Epidermal melanocyte (primary cell): Measurements from ENCODE around the gene LYPD6B.

Source experiments
- DNase-seq: peaks from one replicate; pipeline ENCODE4 v3.0.0; 2011; ENCODE audit warnings: low spot score; ENCODE audit not compliant: insufficient read length

Gene LYPD6B

DNA sequence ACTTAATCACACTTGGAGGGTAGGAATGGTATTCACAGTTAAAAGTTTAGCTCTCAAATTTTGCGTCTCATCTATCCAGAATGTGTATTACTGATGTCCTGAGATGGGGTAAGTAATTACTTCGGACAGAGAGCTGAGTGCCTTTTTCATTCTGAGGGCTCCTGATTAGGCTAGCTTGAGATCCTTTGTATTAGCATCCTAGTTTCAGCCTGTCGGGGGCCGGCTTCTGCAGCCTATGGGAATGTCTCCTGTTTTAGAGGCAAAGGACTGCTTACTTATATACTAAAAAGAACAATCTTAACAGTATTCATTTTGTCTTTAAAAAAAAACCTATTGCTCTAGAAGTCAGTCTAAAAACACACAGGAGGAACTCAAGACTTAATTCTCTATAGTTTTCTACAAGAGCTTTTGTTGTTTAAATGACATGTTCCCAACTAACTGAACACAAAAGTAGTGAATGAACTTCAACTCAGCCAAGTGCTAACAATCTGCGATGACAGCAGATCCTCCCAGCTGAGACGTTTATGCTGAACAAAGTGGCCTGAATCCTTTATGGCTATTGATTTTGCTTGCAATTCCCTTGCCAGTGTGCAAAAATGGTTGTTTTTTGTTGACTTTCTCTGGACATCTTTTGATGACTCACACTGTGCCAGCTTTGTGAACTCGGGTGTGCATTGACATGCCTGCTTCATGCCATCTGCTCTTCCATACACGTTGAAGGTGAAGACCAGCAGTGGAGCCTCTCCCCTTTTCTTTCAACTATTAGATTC lies 118.7 kb downstream of the LYPD6B start:
- no peak for DNase-seq

GRCh38 chr2:149158957-149159356 lies 120.5 kb downstream of the LYPD6B start:
- no peak for DNase-seq

DNA sequence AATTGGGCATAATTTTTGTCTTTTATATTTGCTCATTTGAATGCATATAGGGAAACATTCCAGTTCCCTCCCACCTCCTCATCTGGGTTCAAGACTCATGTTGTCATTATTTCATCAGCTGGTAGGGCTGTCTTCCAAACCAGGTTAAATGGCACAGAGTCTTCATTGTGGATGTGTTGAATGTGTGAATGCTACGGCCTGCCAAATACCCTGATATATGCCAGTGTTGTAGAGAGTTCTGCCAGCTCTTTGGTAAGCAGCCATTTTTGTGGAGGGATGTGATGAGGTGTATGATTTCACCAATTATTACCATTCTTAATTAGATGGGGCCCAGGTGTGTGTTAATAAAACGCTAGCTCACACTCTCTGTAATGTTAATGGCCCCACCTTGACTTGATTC lies 121.7 kb downstream of the LYPD6B start:
- no peak for DNase-seq

DNA sequence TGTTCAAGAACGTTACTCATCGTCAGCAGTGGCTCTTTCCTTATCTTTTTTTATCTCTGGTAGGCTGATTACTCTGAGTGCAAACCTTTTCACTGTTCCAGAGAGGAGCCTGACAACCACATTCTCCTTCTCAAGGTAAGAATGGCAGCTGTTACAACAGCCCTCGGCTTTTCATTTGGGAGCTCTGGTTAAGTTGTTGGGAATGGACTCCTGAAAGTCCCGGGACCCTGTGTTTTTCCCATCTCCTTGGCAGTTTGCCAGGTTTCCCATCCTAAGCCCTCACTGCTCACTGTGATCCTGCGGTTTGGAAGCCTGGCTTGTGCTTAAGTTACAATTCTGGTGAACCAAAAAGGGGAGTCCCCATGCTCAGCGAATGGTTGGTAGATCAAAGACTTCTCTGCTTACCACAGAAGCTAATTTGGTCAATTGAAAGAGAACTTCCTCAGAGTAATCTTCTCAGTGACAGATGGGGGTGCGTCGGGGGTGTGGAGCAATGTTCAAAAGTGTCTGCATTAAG lies 122.3 kb downstream of the LYPD6B start:
- no peak for DNase-seq

DNA sequence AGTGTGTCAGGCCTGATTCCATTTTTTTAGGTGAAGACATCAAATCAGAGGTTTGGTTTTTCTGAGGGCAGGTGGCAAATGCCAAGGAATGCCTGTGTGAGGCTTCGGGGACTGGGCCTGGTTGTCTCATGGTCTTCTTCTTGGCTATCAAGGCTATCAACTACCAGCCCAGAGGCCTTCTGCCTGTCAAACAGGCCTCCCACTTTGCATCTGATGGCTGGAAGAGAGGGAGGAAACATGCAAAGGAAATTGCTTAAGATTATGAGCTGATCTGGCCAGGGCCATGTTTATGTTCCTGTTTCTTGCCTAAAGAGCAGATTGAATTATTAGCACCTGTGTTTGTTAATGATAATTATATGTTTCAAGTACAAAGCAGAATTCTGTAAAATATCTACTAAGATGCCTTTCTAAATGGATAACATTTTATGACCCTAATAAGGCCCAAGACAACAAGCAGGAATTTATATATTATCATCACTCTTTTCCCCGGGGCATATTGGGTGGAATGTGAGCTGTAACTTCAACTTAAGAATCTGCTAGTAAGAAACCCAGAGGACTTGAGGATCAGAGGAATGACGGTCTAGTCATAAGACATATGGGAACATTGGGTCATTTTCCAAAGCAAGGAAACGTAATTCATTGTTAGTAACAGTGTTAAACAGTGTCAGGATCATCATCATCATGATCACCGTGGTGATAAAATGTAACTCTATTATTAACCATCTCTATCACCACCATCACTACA lies 123.2 kb downstream of the LYPD6B start:
- no peak for DNase-seq

DNA sequence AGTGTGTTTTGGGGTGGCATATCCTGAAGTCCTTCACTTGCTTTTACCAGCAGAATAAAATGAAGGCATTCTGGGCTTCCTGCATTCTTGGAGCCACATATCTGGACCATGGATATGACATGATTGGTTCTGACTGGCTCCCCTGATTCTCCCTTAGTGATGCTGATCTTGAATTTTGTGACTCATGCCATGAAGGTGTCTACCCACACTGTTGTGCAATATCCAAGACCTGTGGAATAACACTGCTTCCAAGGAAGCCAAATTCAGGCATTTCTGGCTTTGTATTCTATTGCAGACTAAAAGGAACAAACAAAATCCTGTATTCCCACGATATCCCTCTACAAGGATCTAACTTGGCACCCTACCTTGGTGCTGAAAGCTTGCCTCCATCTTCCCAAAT lies 125.8 kb downstream of the LYPD6B start:
- DNase-seq: no peak

- no peak for DNase-seq
Measured at GRCh38 chr2:149164827-149165226, 126.3 kb downstream of the LYPD6B start.

DNA sequence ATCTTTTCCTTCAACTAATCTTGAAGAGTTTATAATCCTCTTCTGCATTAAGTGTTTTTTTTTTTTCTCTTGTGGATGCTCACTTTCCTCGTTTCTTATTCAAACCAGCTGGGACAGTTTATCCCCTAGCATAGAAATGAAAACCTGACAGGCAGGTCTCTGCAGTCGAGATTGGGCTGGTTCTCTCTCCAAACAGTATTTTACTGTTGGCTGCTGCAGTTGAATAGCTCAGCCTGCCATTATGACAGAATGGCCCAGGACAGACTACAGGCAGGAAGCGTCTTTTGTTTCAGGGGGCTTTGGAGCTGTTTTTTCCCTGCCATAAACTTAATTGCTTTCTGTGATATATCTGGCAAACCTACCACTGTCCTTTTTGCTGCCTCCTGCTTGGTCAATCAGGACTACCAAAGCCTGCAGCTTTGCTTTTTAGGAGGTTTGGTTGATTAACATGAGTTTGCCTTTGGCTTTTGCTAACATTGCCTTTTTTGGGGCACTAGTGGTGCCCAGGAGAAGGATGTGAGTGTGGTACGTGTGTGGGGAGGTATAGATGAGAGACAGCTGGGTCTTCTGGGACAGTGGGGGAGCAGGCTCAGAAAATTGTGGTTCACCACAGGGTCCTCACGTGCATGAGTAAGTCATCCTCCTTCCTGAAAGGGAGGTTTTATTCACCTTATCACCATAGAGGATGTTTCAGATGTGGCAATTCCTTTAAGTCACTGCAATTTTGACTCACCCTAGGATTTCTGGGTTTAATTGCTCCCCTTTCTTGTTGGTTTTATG lies 128.7 kb downstream of the LYPD6B start:
- no peak for DNase-seq

GRCh38 chr2:149167941-149168340 lies 129.4 kb downstream of the LYPD6B start:
- DNase-seq: no peak

DNA sequence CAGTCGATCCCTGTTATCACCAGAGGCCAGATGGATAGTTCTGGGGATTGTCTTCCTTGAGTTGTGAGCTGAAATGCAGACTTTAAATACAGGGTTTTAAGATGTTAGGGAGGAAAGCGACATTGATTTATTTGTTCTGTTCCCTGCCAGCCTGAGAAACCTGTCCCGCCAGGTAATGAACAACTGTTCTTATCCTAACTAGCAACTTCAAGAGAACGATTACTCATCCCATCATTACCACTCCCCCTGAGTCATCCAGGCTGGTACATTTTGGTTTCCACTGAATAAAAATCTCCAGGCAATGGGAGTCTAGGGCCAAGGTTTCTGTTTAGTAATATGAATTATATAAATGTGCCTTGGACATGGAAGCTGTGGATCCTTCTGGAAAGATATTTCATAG lies 131.2 kb downstream of the LYPD6B start:
- DNase-seq: no peak

- DNase-seq: no peak
Measured at GRCh38 chr2:149170156-149170555, 131.7 kb downstream of the LYPD6B start.

DNA sequence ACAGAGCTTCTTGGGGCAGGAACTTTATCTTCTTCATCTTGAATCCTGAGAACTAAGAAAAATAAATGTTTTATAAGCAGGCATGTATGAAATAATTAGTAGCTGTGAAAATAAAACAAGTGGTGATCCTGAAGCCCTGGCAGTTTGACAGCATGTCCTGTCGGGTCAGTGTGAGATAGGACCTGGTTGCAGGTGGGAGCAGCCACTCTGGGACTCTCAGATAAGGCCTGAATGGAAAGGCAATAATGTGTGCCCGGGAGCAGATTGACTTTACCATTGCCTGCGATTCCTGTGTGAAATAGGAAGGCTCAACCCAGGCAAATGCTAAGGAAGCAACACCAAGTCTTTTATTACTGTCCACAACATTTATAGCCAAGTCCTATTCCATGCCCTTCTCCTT lies 132.4 kb downstream of the LYPD6B start:
- DNase-seq: no peak

DNA sequence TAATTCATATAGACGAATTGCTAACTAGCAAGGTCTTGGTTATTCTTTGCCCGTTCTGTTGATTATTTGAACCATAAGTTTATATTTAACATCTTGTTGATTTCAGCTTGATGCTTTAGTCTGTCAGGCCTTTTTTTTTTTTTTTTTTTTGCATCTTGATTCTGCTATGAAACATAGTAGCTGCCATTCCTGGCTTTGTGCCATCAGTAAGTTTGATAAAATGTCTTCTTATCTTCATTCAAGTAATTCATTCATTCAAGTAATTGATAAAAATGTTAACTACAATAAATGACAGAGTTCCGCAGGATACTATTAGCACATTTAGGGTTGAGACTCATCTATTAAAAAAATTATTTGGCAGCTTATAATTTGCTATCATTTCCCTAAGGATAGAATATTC lies 134.7 kb downstream of the LYPD6B start:
- no peak for DNase-seq

DNA sequence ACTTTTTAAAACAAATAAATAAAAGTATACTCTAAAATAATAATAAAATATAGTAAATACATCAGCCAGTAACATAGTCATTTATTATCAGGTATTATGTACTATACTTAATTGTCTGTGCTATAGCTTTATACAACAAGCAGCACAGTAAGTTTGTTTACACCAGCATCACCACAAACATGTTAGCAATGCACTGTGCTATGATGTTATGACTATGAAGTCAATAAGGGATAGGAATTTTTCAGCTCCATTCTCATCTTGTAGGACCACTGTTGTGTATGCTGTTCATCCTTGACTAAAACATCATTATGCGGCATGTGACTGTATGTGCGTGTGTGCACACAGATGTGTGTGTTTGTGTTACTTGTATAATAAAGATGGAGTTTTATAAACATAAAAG lies 137.5 kb downstream of the LYPD6B start:
- no peak for DNase-seq

DNA sequence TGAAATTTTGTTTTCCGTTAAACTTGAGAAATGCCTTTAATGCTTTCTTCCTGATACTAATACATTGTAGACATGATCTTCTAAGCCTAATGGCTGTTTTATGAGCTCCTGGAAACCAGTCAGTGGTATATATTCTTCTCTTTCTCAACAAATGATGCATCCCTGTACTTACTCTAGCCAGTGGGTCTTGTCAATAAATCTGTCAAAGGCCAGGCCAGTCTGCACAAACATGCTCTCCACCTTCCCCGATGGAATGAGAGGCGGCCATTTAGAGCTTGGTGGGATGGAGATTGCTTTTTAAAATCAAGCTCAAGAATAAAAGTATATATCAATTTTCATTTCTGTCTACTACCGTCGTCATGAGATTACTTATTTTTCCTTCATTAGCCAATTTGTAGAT lies 140.1 kb downstream of the LYPD6B start:
- DNase-seq: no peak

GRCh38 chr2:149180226-149180875 lies 141.9 kb downstream of the LYPD6B start:
- peak; percentile 27 for DNase-seq

DNA sequence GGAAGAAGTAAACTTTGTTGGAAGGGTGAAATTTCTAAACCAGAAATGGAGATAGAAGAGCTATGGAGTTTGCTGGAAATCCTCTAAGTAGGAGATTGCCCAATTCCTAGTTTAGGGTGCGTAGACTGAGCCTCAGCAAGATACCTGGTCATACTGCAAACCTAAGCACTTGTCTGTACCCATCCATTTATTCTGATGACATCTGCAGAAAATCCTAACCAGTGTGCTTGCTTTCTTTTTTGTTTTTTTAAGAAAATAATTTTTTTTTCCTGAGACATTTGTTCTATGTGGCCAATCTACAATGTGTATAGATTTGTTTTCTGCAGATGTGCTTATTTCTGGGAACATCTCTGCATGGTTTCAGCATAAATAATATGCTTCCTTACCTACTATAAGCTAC lies 144.7 kb downstream of the LYPD6B start:
- DNase-seq: no peak

GRCh38 chr2:149184991-149185390 lies 146.5 kb downstream of the LYPD6B start:
- no peak for DNase-seq

- no peak for DNase-seq
Measured at GRCh38 chr2:149185942-149186490, 147.5 kb downstream of the LYPD6B start.

DNA sequence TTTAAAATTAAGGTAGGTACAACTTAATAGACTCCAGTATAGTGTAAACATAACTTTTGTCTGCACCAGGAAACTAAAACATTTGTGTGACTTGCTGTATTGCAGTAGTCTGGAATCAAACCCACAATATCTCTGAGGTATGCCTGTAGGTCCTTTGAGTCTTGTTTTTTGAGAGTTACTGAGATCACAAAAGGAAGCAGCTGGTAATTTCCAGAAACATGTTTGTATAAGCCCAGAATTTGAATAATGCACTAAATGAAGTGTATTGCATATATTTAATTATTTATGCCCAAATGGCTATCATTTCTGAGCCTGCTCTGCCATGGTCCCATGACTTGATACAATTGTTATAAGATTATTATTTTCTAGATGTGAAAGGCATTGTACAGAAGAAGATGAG lies 148.6 kb downstream of the LYPD6B start:
- DNase-seq: no peak

GRCh38 chr2:149188291-149188690 lies 149.8 kb downstream of the LYPD6B start:
- DNase-seq: no peak
